HG03045 (cell line): ENCODE measurements around the gene USH1G.
"Not testable (repeated sequence)": the region's sequence is repeated elsewhere in the genome, so short reads cannot be mapped to it uniquely, and the experiment has no call there.

Source experiments
- ATAC-seq: cut with Tn5 transposase; IDR thresholded peaks from one replicate; pipeline ENCODE4 v1.9.1; 2021; ENCODE audit warnings: mild to moderate bottlenecking, moderate library complexity; ENCODE audit not compliant: unreplicated experiment

Gene USH1G

GRCh38 chr17:74935585-74936469 lies 12.8 kb upstream of the USH1G start, which contains the start of gene OTOP3:
OTOP3 (plus strand) TSS chr17:74935898; CDS start chr17:74935922, 24 bp downstream.
- no peak for ATAC-seq

DNA sequence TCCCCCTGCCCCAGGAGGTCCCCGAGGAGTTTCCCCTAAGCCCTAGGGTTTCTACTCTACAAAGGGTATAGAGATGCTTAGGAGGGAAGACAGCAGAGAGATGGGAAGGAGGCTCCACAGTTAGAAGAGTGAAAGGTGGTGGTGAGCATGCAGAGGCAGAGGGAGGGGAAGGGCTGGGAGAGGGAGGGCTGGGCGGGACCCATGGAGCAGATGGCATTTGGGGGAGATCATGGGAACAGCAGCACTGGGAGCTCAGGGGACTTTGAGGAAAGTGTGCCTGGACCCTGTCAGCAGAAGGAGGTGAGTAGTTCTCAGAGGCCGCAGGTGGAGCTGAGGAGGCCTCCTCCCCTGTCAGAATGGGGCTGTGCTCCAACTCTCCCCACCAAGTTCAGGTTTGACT lies 12.0 kb upstream of the USH1G start:
- no peak for ATAC-seq

DNA sequence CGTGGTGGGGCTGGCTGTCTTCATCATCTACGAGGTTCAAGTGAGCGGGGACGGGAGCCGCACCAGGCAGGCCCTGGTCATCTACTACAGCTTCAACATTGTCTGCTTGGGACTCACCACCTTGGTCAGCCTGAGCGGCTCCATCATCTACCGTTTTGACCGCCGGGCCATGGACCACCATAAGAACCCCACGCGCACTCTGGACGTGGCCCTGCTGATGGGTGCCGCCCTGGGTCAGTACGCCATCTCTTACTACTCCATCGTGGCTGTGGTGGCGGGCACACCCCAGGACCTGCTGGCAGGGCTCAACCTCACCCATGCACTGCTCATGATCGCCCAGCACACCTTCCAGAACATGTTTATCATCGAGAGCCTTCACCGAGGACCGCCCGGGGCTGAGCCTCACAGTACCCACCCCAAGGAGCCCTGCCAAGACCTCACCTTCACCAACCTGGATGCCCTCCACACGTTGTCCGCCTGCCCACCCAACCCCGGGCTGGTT lies 7.5 kb upstream of the USH1G start:
- no peak for ATAC-seq

- no peak for ATAC-seq
Measured at GRCh38 chr17:74928786-74929185, 5.7 kb upstream of the USH1G start.

- no peak for ATAC-seq
Measured at GRCh38 chr17:74925242-74925641, 2.2 kb upstream of the USH1G start.

- no peak for ATAC-seq
Measured at GRCh38 chr17:74924250-74924948, 1.3 kb upstream of the USH1G start, which contains the start of gene OTOP2. OTOP2 (plus strand) TSS chr17:74924273; CDS start chr17:74924633, 360 bp downstream.

GRCh38 chr17:74923538-74924249 lies 639 bp upstream of the USH1G start:
- no peak for ATAC-seq

DNA sequence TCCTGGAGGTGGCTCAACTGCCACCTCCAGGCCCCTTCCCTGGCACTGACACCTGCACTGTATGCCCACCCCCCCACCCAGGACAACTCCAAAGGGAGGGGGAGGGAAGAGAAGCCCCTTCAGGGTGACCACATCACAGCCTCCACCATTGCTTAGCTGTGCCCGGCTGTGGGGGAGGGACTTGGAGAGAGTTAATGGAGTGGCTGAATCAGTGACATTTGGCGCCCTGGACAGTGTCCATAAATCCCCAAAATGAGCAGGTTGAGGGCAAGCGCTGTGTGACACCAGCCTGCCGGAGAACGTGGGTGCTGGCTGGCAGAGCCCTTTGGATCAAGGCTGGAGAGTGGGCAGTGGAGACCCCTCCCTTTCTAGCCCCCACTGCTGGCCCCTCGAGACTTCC lies 883 bp downstream of the USH1G start:
- no peak for ATAC-seq

GRCh38 chr17:74921769-74922168 lies 1.3 kb downstream of the USH1G start:
- no peak for ATAC-seq

DNA sequence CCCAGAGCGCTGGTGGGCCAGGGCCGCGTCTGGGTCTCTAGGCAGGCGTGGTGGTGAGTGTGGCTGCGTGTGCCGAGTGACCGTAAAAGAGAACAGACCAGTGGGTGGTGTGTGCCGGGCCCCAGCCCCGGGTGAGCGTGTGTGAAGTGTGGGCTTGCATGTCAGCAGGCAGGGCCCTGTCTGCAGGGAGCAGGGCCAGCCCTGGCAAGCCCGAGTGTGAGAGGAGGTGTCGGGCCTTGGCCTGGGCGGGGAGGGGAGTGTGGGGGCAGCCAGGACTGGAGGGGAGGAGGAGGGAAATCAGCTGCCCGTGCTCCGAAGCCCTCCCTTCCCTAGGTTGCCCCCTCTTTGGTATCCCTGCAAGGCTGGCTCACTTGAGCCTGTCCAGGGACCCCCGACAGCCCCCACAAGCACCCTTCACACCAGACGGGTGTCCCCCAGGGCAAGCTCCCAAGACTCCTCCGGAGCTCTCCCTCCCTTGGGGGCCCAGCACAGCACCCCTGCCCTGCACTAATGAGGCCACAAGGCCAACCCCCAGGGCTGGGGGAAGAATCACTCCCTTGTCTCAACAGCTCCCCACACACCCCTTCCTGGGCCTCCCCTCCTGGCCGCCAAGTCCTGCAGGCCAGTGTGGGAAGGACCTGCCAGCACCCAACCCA lies 1.9 kb downstream of the USH1G start:
- no peak for ATAC-seq

GRCh38 chr17:74920642-74921025 lies 2.4 kb downstream of the USH1G start:
- ATAC-seq = no peak

DNA sequence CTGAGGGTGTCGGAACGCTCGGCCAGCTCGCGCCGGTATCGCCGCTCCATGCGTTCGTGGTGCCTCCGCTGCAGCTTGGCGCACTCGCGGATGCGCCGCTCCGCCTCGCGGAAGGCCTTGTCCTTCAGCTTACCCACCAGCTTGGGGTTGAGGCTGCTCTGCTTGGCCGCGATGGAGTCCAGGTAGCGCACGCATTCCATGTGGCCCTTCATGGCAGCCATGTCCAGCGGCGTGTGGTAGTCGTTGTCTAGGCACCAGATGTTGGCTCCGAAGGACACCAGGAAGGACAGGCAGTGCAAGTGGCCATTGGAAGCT lies 2.8 kb downstream of the USH1G start:
- ATAC-seq = no peak

DNA sequence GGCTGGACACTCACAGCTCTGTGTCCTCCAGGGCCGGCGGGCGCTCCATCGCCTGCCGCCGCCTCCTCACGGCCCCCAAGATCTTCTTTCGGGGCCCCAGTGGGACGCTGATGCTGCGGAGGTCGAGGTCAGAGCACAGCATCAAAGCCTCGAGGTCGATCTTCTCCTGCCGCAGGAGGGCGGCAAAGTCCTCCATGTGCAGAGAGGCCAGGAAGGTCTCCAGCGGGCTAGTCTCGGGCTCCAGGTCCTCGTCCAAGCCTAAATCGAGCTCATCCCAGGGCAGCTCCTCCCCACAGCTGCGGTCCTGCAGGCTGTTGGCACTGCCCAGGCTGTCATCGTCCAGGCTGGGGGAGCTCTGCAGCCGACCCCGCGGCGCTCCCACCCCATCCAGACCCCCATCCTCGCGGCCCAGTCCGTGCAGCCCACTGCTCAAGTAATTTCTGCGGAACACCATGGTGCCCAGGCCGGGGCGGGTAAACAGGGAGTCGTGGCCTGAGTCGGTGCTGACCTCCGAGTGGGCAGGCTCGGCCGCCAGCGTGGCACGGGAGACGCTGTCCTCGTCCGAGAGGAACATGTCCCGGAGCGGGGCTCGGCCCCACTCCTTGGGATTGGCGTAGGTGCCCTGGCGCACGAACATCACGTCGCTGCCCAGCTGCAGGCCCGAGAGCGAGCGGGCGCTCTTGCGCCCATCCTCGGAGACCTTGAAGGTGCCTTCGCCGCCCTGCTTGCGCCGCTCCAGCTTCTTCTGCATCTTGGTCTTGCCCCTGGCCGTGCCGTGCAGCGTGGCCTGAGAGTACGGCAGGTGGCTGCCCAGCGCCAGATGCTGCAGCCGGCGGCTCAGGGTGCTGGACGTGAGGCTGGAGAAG lies 3.4 kb downstream of the USH1G start:
- no peak for ATAC-seq

GRCh38 chr17:74918906-74919305 lies 4.1 kb downstream of the USH1G start:
- no peak for ATAC-seq

DNA sequence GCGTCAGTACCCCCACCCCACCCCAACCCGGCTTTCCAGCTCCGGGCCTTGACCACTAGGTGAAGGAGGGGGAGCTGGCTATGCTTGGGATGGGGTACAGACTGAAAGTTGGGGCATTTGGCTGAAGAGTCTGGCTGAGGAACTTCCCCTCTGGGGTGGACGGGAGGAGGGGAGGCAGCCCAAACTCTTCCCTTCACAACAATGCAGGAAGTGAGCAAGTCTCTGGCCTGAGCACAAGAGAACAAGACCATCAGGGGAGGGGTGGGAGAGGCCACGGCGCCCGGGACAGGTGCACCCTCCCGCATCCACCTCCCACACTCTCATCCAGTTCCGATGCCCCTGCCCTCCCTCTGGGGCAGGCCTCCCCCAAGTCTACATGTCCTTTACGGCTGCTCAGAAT lies 5.6 kb downstream of the USH1G start:
- ATAC-seq = no peak

DNA sequence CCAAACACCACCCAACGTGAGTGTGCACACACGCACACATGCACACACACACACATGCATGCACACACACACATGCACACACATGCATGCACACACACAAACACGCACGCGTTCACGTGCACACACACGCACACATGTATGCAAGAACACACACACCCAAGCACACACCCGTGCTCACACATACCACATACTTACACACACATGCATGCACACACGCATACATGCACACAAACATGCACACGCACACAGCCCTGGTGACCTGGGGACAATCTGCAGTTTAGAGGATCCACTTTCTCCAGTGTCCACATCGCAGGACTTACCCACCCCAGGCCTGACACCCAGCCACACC lies 6.2 kb downstream of the USH1G start:
- no peak for ATAC-seq

DNA sequence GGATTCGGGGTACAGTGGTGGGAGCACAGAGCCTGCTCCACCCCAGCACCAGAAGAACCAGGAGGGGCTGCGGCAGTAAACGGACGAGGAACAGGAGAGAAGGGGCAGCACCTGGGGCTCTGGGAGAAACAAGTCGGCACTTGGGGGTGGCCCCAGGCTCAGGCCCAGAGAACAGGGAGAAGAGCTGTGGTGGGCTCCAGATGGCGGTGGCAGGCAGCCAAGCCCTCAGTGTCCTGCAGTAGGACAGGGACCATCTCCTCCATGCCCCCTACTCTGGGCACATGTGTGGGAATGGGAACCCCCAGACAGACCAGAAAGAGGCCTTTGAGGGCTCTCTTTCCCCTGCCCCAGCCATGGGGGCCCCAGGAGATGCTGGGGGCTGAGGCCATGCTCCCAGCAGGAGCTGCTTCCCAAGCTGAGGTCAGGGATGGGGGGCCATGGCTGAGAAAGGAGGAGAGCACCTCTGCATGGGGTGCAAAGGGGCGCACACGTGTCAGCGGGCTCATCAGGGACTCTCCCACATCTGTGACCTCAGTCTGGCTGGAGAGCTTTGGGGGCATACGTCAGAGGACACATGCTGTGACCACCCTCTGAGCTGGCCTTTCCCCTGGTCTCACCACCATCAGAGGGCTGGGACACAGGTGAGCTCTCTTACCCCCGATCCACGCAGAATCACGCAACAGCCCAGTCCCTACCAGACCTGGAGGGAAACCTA lies 6.8 kb downstream of the USH1G start:
- no peak for ATAC-seq

DNA sequence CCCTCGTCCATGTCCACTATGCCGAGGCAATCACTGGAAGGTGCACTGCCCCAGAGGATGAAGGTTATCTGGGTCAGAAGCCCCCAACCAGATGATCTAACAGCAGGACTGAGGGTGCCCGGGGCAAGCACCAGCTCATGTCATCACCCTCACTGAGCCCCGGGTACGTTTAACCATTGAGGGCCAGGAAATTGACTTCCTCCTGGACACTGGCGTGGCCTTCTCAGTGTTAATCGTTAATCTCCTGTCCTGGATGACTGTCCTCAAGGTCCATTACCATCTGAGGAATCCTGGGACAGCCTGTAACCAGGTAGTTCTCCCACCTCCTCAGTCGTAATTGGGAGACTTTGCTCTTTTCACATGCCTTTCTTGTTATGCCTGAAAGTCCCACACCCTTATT lies 11.6 kb downstream of the USH1G start:
- ATAC-seq = not testable (repeated sequence)

- not testable (repeated sequence) for ATAC-seq
Measured at GRCh38 chr17:74909097-74909496, 14.0 kb downstream of the USH1G start.
